ENCODE measurements around the gene ANKRD28.

Gene ANKRD28

DNA sequence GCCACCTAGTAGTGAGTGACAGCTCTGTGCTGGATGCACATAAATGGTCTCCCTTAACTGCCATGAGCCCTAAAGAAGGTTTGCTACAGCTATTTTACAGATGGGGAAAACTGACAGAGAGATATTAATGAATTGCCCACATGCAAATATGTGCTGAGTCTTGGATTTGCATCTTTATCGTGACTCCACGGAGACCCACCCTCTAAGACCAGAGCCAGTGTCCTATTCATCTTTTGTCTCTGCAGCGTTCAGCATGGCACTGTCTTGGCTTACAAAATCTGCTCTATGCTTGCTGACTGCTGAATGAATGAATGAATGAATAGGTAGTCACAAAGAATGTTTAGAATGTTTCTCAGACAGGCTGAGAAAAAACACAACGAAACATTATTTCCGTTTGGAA lies 147.9 kb downstream of the ANKRD28 start:
- Histone ChIP-seq H4K5ac (ENCODE audit: low read length) (no peak overlapping the region), H3K23ac (ENCODE audit: low read length) (no peak overlapping the region), H2AK5ac (ENCODE audit: low read length) (no peak overlapping the region), H3K79me1 (ENCODE audit: low read length) (no peaks in the 10 kb centered on the region), H2BK5ac (ENCODE audit: low read length) (no peak overlapping the region), H3K4me2 (ENCODE audit: low read length) (no peak overlapping the region), H3K9ac (ENCODE audit: low read length) (no peak overlapping the region), H3K79me2 (ENCODE audit: control insufficient read depth, insufficient read depth, low read length) (no peaks in the 10 kb centered on the region), H3K27me3 (ENCODE audit: insufficient read depth, low read length, poor library complexity) (no peaks in the 10 kb centered on the region), H3K56ac (ENCODE audit: low read length) (no peak overlapping the region), H2BK120ac (ENCODE audit: low read depth, low read length) (no peak overlapping the region), H2BK15ac (replicated peaks; ENCODE audit: low read depth) (no peak overlapping the region), H3K36me3 (ENCODE audit: control insufficient read depth, insufficient read depth, low read length) (no peaks in the 10 kb centered on the region), H3K18ac (ENCODE audit: low read length) (no peak overlapping the region), H4K8ac (ENCODE audit: low read depth, low read length) (no peak overlapping the region), H3K27ac (ENCODE audit: low read depth, low read length) (no peak overlapping the region), H3K4me3 (ENCODE audit: low read length) (no peak overlapping the region), H3K4me1 (ENCODE audit: control insufficient read depth, low read depth, low read length) (no peaks in the 10 kb centered on the region), H3K4ac (ENCODE audit: low read depth, low read length) (no peak overlapping the region)
- no CpG with 5 or more reads among the region's 5 CpGs for WGBS (ENCODE audit: extremely low coverage, insufficient coverage, low lambda C conversion rate)
- no peak for DNase-seq

DNA sequence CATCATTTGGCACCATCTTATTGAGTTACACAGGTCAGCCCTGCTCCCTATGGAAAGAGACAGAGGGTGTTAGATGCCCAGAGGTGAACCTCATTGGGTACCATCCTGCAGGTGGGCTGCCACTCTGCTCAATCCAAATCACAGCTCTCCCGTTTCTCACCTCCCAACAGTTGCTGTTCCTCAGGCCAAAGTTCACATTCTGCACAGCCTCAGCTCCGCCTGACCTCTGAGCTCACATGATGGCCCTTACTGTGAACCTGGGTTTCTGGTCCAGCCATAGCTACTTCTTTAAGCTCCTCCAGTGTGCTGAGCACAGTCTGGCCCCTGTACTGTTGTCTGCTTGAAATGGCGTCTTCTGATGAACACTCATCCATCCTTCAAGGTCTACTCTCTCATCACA lies 148.4 kb downstream of the ANKRD28 start:
- H3K4me3 ChIP-seq (ENCODE audit: low read length), result no peak overlapping the region
- no peaks in the 10 kb centered on the region for H3K27me3 ChIP-seq (ENCODE audit: insufficient read depth, low read length, poor library complexity)
- H3K23ac ChIP-seq (ENCODE audit: low read length), result no peak overlapping the region
- DNase-seq, result no peak
- H3K4ac ChIP-seq (ENCODE audit: low read depth, low read length), result no peak overlapping the region
- H3K4me1 ChIP-seq (ENCODE audit: control insufficient read depth, low read depth, low read length), result no peaks in the 10 kb centered on the region
- no peak overlapping the region for H3K9ac ChIP-seq (ENCODE audit: low read length)
- H3K36me3 ChIP-seq (ENCODE audit: control insufficient read depth, insufficient read depth, low read length), result no peaks in the 10 kb centered on the region
- H4K5ac ChIP-seq (ENCODE audit: low read length), result no peak overlapping the region
- no peaks in the 10 kb centered on the region for H3K79me1 ChIP-seq (ENCODE audit: low read length)
- H2BK120ac ChIP-seq (ENCODE audit: low read depth, low read length), result no peak overlapping the region
- H3K18ac ChIP-seq (ENCODE audit: low read length), result no peak overlapping the region
- no peak overlapping the region for H2BK5ac ChIP-seq (ENCODE audit: low read length)
- H3K56ac ChIP-seq (ENCODE audit: low read length), result no peak overlapping the region
- no peaks in the 10 kb centered on the region for H3K79me2 ChIP-seq (ENCODE audit: control insufficient read depth, insufficient read depth, low read length)
- H2BK15ac ChIP-seq (replicated peaks; ENCODE audit: low read depth), result no peak overlapping the region
- H2AK5ac ChIP-seq (ENCODE audit: low read length), result no peak overlapping the region
- no peak overlapping the region for H3K4me2 ChIP-seq (ENCODE audit: low read length)
- no CpG with 5 or more reads among the region's 3 CpGs for WGBS (ENCODE audit: extremely low coverage, insufficient coverage, low lambda C conversion rate)
- no peak overlapping the region for H4K8ac ChIP-seq (ENCODE audit: low read depth, low read length)
- H3K27ac ChIP-seq (ENCODE audit: low read depth, low read length), result no peak overlapping the region

DNA sequence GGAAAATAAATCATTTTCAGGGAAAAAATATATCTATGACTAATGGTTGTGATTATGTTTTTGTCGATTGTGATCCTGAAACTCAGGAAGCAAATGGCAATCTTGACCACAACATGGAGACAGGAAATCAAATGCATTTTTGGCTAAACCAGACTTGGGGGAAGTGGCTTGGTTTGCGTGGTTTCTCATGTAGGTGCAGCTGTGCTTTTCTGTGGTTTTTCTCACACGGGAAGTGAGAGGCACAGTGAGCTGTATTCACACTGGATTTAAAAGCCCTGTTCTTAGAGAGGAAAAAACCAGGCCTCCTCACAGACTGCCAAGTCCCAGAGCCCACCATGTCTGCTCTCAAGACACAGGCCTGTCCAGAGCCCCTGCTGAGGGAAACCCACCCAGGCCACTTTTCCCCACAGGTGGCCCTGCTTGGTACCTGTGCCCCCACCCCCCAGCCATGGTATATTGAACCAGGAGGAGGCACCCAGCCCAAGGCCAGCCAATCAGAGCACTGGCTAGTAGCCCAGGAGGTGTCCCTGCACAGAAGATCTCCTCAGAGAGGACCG lies 150.1 kb downstream of the ANKRD28 start:
- no peak overlapping the region for H4K8ac ChIP-seq (ENCODE audit: low read depth, low read length)
- no peak overlapping the region for H4K5ac ChIP-seq (ENCODE audit: low read length)
- no peak overlapping the region for H3K4me2 ChIP-seq (ENCODE audit: low read length)
- no peak overlapping the region for H2BK120ac ChIP-seq (ENCODE audit: low read depth, low read length)
- no peaks in the 10 kb centered on the region for H3K27me3 ChIP-seq (ENCODE audit: insufficient read depth, low read length, poor library complexity)
- no peak overlapping the region for H3K56ac ChIP-seq (ENCODE audit: low read length)
- H3K18ac ChIP-seq (ENCODE audit: low read length), result no peak overlapping the region
- no peaks in the 10 kb centered on the region for H3K79me2 ChIP-seq (ENCODE audit: control insufficient read depth, insufficient read depth, low read length)
- no peak overlapping the region for H3K23ac ChIP-seq (ENCODE audit: low read length)
- DNase-seq, result no peak
- H3K4me3 ChIP-seq (ENCODE audit: low read length), result no peak overlapping the region
- no peaks in the 10 kb centered on the region for H3K79me1 ChIP-seq (ENCODE audit: low read length)
- no peak overlapping the region for H2BK5ac ChIP-seq (ENCODE audit: low read length)
- no peak overlapping the region for H2BK15ac ChIP-seq (replicated peaks; ENCODE audit: low read depth)
- H3K4me1 ChIP-seq (ENCODE audit: control insufficient read depth, low read depth, low read length), result no peaks in the 10 kb centered on the region
- H3K36me3 ChIP-seq (ENCODE audit: control insufficient read depth, insufficient read depth, low read length), result no peaks in the 10 kb centered on the region
- no peak overlapping the region for H3K27ac ChIP-seq (ENCODE audit: low read depth, low read length)
- no peak overlapping the region for H3K9ac ChIP-seq (ENCODE audit: low read length)
- H3K4ac ChIP-seq (ENCODE audit: low read depth, low read length), result no peak overlapping the region
- WGBS (ENCODE audit: extremely low coverage, insufficient coverage, low lambda C conversion rate), result no CpG with 5 or more reads among the region's 4 CpGs
- no peak overlapping the region for H2AK5ac ChIP-seq (ENCODE audit: low read length)

DNA sequence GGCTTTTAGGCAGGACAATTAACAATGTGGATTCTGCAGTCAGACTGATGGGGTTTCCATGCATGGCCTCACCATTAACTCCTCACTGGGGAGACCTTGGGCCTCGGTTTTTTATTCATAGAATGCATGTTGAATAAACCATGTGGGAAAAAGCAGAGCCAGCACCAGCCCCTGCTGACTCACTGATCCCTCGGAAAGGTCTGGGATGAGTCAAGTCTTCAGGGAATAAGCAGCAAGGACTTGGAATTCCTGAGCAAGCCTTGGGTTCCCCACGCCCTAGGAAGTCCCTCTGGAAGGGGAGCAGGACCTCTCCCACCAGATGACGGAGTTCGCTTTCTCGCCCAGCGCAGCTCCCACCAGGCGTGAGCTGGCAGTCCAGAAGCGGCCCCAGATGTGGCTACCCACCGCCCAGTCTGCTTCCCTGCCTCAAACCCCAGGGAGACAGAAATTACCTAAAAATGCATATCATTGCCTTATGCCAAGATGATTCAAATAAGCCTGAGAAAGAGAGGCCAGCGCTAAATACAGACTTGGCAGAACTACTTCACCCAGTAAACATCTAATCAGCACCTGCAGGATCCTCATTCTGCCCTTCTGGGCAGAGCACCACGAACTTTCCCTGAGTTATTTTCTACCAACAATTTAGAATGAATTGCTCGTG lies 150.8 kb downstream of the ANKRD28 start:
- WGBS (ENCODE audit: extremely low coverage, insufficient coverage, low lambda C conversion rate), result no CpG with 5 or more reads among the region's 13 CpGs
- H3K4me3 ChIP-seq (ENCODE audit: low read length), result no peak overlapping the region
- no peak overlapping the region for H3K27ac ChIP-seq (ENCODE audit: low read depth, low read length)

DNA sequence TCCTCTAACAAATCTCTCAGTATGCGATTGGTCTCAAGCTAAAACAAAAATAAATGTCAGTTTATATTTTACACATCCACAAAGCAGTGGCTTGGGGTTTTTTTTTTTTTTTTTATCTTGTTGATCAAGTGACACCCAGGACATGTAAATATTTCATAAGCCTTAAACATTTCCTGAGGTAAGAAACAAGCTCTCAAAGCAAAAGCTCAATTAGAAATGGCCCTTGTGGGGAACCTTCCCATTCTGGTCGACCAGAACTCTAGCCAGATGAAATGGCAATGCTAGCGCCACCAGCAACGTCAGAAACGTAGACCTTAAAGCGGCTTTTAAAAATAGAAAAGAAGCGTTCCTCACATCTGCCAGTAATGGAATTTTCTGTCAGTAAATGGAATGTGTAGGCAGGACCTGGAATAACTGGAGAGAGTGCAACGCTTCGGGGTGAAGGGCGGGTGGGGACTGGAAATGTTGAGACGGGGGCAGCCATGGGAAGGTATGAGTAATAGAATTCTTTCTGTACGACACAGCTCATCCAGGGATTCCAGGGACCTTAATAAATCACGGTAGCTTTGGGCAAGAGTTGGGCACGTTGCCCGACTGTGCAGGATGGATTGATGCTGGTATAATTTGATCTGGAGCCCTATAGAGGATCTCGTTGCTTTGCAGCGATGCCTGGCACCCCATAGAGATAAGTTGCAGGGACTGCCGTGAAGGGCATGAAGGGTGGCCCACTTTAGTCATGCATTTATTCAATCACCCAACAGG lies 151.9 kb downstream of the ANKRD28 start:
- no peak overlapping the region for H3K27ac ChIP-seq (ENCODE audit: low read depth, low read length)

More for the DNA sequence above, 150.8 kb downstream of the ANKRD28 start:
- peak; percentile 87 for DNase-seq
- no peak overlapping the region for H2AK5ac ChIP-seq (ENCODE audit: low read length)
- no peak overlapping the region for H3K4ac ChIP-seq (ENCODE audit: low read depth, low read length)
- H3K56ac ChIP-seq (ENCODE audit: low read length), result no peak overlapping the region
- H3K79me2 ChIP-seq (ENCODE audit: control insufficient read depth, insufficient read depth, low read length), result no peaks in the 10 kb centered on the region
- H3K23ac ChIP-seq (ENCODE audit: low read length), result no peak overlapping the region
- no peaks in the 10 kb centered on the region for H3K27me3 ChIP-seq (ENCODE audit: insufficient read depth, low read length, poor library complexity)
- H3K4me1 ChIP-seq (ENCODE audit: control insufficient read depth, low read depth, low read length), result no peaks in the 10 kb centered on the region
- H4K8ac ChIP-seq (ENCODE audit: low read depth, low read length), result no peak overlapping the region
- no peak overlapping the region for H2BK120ac ChIP-seq (ENCODE audit: low read depth, low read length)
- no peak overlapping the region for H2BK5ac ChIP-seq (ENCODE audit: low read length)
- no peak overlapping the region for H3K18ac ChIP-seq (ENCODE audit: low read length)
- no peaks in the 10 kb centered on the region for H3K36me3 ChIP-seq (ENCODE audit: control insufficient read depth, insufficient read depth, low read length)
- no peaks in the 10 kb centered on the region for H3K79me1 ChIP-seq (ENCODE audit: low read length)
- no peak overlapping the region for H3K4me2 ChIP-seq (ENCODE audit: low read length)
- H2BK15ac ChIP-seq (replicated peaks; ENCODE audit: low read depth), result no peak overlapping the region
- H3K9ac ChIP-seq (ENCODE audit: low read length), result no peak overlapping the region
- H4K5ac ChIP-seq (ENCODE audit: low read length), result no peak overlapping the region

More for the DNA sequence above, 151.9 kb downstream of the ANKRD28 start:
- Histone ChIP-seq H2BK120ac (ENCODE audit: low read depth, low read length) (no peak overlapping the region), H3K23ac (ENCODE audit: low read length) (no peak overlapping the region), H3K4me1 (ENCODE audit: control insufficient read depth, low read depth, low read length) (no peaks in the 10 kb centered on the region), H3K18ac (ENCODE audit: low read length) (no peak overlapping the region), H3K4ac (ENCODE audit: low read depth, low read length) (no peak overlapping the region), H2BK15ac (replicated peaks; ENCODE audit: low read depth) (no peak overlapping the region), H3K27me3 (ENCODE audit: insufficient read depth, low read length, poor library complexity) (no peaks in the 10 kb centered on the region), H3K79me1 (ENCODE audit: low read length) (no peaks in the 10 kb centered on the region), H3K56ac (ENCODE audit: low read length) (no peak overlapping the region), H3K4me3 (ENCODE audit: low read length) (no peak overlapping the region), H3K9ac (ENCODE audit: low read length) (no peak overlapping the region), H2BK5ac (ENCODE audit: low read length) (no peak overlapping the region), H2AK5ac (ENCODE audit: low read length) (no peak overlapping the region), H4K5ac (ENCODE audit: low read length) (no peak overlapping the region), H3K79me2 (ENCODE audit: control insufficient read depth, insufficient read depth, low read length) (no peaks in the 10 kb centered on the region), H3K4me2 (ENCODE audit: low read length) (no peak overlapping the region), H4K8ac (ENCODE audit: low read depth, low read length) (no peak overlapping the region), H3K36me3 (ENCODE audit: control insufficient read depth, insufficient read depth, low read length) (no peaks in the 10 kb centered on the region)
- no CpG with 5 or more reads among the region's 18 CpGs for WGBS (ENCODE audit: extremely low coverage, insufficient coverage, low lambda C conversion rate)
- peak; percentile 56 for DNase-seq

All from mesendoderm (in vitro differentiated cells).